ENCODE data around the gene TMEM132D. TPM values are rescaled to one million over a fixed set of nuclear protein-coding genes. Genes with fewer than 3 reads are reported as not detected.

The TMEM132D gene
- total RNA-seq, 1 experiment from 2014 or later, result not detected

DNA sequence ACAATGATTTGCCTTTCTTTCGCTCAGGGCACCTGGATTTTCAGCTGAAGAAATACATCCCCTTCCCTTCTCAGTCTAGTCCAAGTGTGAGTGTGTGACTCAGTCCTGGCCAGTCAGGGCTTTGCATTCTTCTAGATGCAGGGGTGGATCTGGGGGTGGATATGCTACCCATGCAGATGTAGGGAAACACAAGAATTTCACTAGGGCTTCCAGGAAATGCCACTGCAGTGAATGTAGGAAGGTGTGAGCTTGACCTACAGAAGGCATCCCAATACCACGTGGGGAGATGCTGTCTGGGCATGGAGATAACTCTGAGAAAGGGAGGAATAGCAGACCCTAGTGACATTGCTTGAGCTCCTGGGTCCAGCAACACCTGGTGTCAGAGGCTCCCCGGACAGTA, 646.3 kb downstream of the TMEM132D start:
- BruUV-seq (replicated peaks), result no TSS peak
- Histone ChIP-seq H3K27me3 (replicated peaks; ENCODE audit: insufficient read depth, low read depth, low read length, poor library complexity) (no peaks in the 10 kb centered on the region), H3K9me3 (ENCODE audit: low read depth, low read length, poor library complexity, severe bottlenecking) (peaks cover 45% of the 10 kb centered on the region), H3K4me3 (ENCODE audit: low read depth, low read length, poor library complexity, severe bottlenecking) (no peak overlapping the region), H3K27ac (ENCODE audit: low read depth, low read length, poor library complexity, severe bottlenecking) (no peak overlapping the region), H3K36me3 (ENCODE audit: insufficient read depth, low read length, poor library complexity, severe bottlenecking) (no peaks in the 10 kb centered on the region), H3K4me1 (ENCODE audit: insufficient read depth, low read length, poor library complexity, severe bottlenecking) (no peaks in the 10 kb centered on the region)
- DNase-seq (ENCODE audit: low spot score), result no peak
- intact Hi-C loops (cut with micrococcal nuclease; ENCODE audit: unreplicated experiment), result no loop called here
- ChIA-PET POLR2A (ENCODE audit: low non-redundant PET) (no interaction called here), CTCF (no interaction called here)
- TF ChIP-seq EZH2 (IDR thresholded peaks at IDR 0.05; ENCODE audit: borderline replicate concordance, low read depth, low read length, poor library complexity, severe bottlenecking) (no peak), CTCF (conservative IDR thresholded peaks at IDR 0.05; ENCODE audit: low read depth, low read length) (no peak)

DNA sequence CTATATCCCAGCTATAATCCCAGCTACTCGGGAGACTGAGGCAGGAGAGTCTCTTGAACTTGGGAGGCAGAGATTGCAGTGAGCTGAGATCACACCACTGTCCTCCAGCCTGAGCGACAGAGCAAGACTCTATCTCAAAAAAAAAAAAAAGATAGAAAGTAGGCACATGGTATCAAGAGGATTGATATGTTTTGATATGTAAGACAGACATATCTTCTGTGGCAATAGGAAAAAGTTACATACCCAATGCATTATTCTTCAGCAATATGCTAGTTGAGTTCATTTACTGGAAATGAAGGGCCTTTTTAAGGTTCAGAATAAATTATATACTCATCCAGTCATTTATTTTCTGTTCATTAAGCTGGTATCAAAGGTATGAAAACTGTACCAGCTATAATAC, 657.2 kb downstream of the TMEM132D start:
- CTCF ChIA-PET, result no interaction called here
- no TSS peak for BruUV-seq (replicated peaks)

DNA sequence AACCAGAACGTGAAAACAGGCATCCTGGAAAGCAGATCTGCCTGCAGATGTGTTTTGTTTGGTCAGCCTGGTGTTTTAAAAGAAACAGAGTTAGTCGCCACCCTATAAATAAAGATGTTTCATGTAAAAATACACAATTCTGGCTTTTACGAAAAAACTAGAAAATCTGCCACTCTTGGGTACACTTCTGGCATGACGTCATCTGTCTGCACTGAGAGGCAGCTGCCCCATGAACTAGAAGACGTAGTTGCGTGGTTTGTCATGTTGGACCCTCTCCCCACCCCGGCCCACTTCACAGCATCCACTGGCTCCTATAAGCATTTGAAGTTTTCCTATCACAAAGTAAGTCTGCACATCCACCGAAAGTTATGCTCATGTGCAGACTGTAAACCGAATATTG, 658.1 kb downstream of the TMEM132D start:
- H3K27me3 ChIP-seq (replicated peaks; ENCODE audit: insufficient read depth, low read depth, low read length, poor library complexity), result no peaks in the 10 kb centered on the region
- H3K9me3 ChIP-seq (ENCODE audit: low read depth, low read length, poor library complexity, severe bottlenecking), result peaks cover 26% of the 10 kb centered on the region
- ChIA-PET CTCF (no interaction called here), POLR2A (ENCODE audit: low non-redundant PET) (no interaction called here)
- no peak overlapping the region for H3K27ac ChIP-seq (ENCODE audit: low read depth, low read length, poor library complexity, severe bottlenecking)
- no peak for TF ChIP-seq CTCF (conservative IDR thresholded peaks at IDR 0.05; ENCODE audit: low read depth, low read length)
- no peak for TF ChIP-seq EZH2 (IDR thresholded peaks at IDR 0.05; ENCODE audit: borderline replicate concordance, low read depth, low read length, poor library complexity, severe bottlenecking)
- DNase-seq (ENCODE audit: low spot score), result no peak
- no peaks in the 10 kb centered on the region for H3K36me3 ChIP-seq (ENCODE audit: insufficient read depth, low read length, poor library complexity, severe bottlenecking)
- no peak overlapping the region for H3K4me3 ChIP-seq (ENCODE audit: low read depth, low read length, poor library complexity, severe bottlenecking)
- intact Hi-C loops (cut with micrococcal nuclease; ENCODE audit: unreplicated experiment), result no loop called here
- BruUV-seq (replicated peaks), result no TSS peak
- H3K4me1 ChIP-seq (ENCODE audit: insufficient read depth, low read length, poor library complexity, severe bottlenecking), result no peaks in the 10 kb centered on the region

More for the DNA sequence above, 657.2 kb downstream of the TMEM132D start:
- Histone ChIP-seq H3K4me3 (ENCODE audit: low read depth, low read length, poor library complexity, severe bottlenecking) (no peak overlapping the region), H3K27me3 (replicated peaks; ENCODE audit: insufficient read depth, low read depth, low read length, poor library complexity) (no peaks in the 10 kb centered on the region), H3K36me3 (ENCODE audit: insufficient read depth, low read length, poor library complexity, severe bottlenecking) (no peaks in the 10 kb centered on the region), H3K27ac (ENCODE audit: low read depth, low read length, poor library complexity, severe bottlenecking) (no peak overlapping the region), H3K4me1 (ENCODE audit: insufficient read depth, low read length, poor library complexity, severe bottlenecking) (no peaks in the 10 kb centered on the region), H3K9me3 (ENCODE audit: low read depth, low read length, poor library complexity, severe bottlenecking) (peaks cover 29% of the 10 kb centered on the region)
- no peak for DNase-seq (ENCODE audit: low spot score)
- TF ChIP-seq EZH2 (IDR thresholded peaks at IDR 0.05; ENCODE audit: borderline replicate concordance, low read depth, low read length, poor library complexity, severe bottlenecking) (no peak), CTCF (conservative IDR thresholded peaks at IDR 0.05; ENCODE audit: low read depth, low read length) (no peak)
- intact Hi-C loops (cut with micrococcal nuclease; ENCODE audit: unreplicated experiment), result no loop called here
- POLR2A ChIA-PET (ENCODE audit: low non-redundant PET), result no interaction called here
